Neuronal stem cell (in vitro differentiated cells): ENCODE data around the gene ZEB2.

Source experiments
- DNase-seq: peaks from one replicate; pipeline ENCODE4 v3.0.0-alpha.2; 2013; ENCODE audit warnings: low spot score
- H2AFZ ChIP-seq: one replicate; pipeline ENCODE4 v1.6.1; 2013; ENCODE audit warnings: mild to moderate bottlenecking, low read length, inconsistent platforms
- H2AK5ac ChIP-seq: 2 replicates; pipeline ENCODE4 v1.6.1; 2013; ENCODE audit warnings: low read depth, mild to moderate bottlenecking, inconsistent platforms, low read length, moderate library complexity, mixed read lengths
- H2BK120ac ChIP-seq: 2 replicates; pipeline ENCODE4 v1.6.1; 2013; ENCODE audit warnings: low read depth, mild to moderate bottlenecking, inconsistent platforms, low read length, moderate library complexity, mixed read lengths
- H2BK12ac ChIP-seq: one replicate; pipeline ENCODE4 v1.6.1; 2013; ENCODE audit warnings: low read length, inconsistent platforms
- H2BK15ac ChIP-seq: 2 replicates; pipeline ENCODE4 v1.6.1; 2013; ENCODE audit warnings: mild to moderate bottlenecking, low read length, inconsistent platforms, mixed read lengths
- H2BK5ac ChIP-seq: one replicate; pipeline ENCODE4 v1.6.1; 2013; ENCODE audit warnings: inconsistent platforms, mild to moderate bottlenecking, low read length, moderate library complexity
- H3K14ac ChIP-seq: one replicate; pipeline ENCODE4 v1.6.1; 2013; ENCODE audit warnings: low read length, inconsistent platforms
- H3K18ac ChIP-seq: 2 replicates; pipeline ENCODE4 v1.6.1; 2013; ENCODE audit warnings: low read length, inconsistent platforms
- H3K23ac ChIP-seq: 2 replicates; pipeline ENCODE4 v1.6.1; 2013; ENCODE audit warnings: low read depth, mild to moderate bottlenecking, mixed read lengths, low read length, inconsistent platforms; ENCODE audit not compliant: poor library complexity
- H3K27ac ChIP-seq: replicated peaks from 3 replicates; pipeline ENCODE4 v1.5.1; 2013; ENCODE audit warnings: low read length, inconsistent platforms
- H3K27me3 ChIP-seq, 3 experiments: 2 replicates each; pipeline ENCODE4 v1.6.1; 2013; ENCODE audit warnings: low read length in 3 of 3, mild to moderate bottlenecking in 2 of 3, inconsistent platforms in 1 of 3, low read depth in 1 of 3, mixed read lengths in 1 of 3, moderate library complexity in 1 of 3; ENCODE audit not compliant: control insufficient read depth in 3 of 3, insufficient read depth in 3 of 3
- H3K36me3 ChIP-seq, 2 donors: replicated peaks in 1 of 2; 2 replicates each; pipeline ENCODE4 v1.6.1; 2013; ENCODE audit warnings: low read length in 2 of 2; ENCODE audit not compliant: control insufficient read depth in 2 of 2, insufficient read depth in 2 of 2
- H3K4ac ChIP-seq: 2 replicates; pipeline ENCODE4 v1.6.1; 2013; ENCODE audit warnings: inconsistent platforms, mild to moderate bottlenecking, low read length, moderate library complexity
- H3K4me1 ChIP-seq, 2 donors: 1 replicate in 1 of 2; 2 replicates in 1 of 2; pipeline ENCODE4 v1.6.1; 2013; ENCODE audit warnings: low read length in 2 of 2, low read depth in 1 of 2; ENCODE audit not compliant: control insufficient read depth in 2 of 2, insufficient read depth in 1 of 2
- H3K4me2 ChIP-seq: one replicate; pipeline ENCODE4 v1.6.1; 2013; ENCODE audit warnings: mild to moderate bottlenecking, low read length, inconsistent platforms; ENCODE audit not compliant: insufficient read depth, poor library complexity, severe bottlenecking
- H3K4me3 ChIP-seq, 2 donors: 2 replicates each; pipeline ENCODE4 v1.5.1; 2013; ENCODE audit warnings: low read length in 2 of 2, mild to moderate bottlenecking in 2 of 2, inconsistent platforms in 1 of 2, moderate library complexity in 1 of 2
- H3K79me1 ChIP-seq: one replicate; pipeline ENCODE4 v1.6.1; 2013; ENCODE audit warnings: low read depth, mild to moderate bottlenecking, inconsistent platforms, low read length, moderate library complexity
- H3K9ac ChIP-seq: one replicate; pipeline ENCODE4 v1.6.1; 2013; ENCODE audit warnings: mild to moderate bottlenecking, low read depth, low read length, inconsistent platforms; ENCODE audit not compliant: poor library complexity
- H3K9me3 ChIP-seq, 2 donors: replicated peaks in 1 of 2; 2 replicates each; pipeline versions ENCODE3 to v1.6.1; 2013; ENCODE audit warnings: low read length in 2 of 2, mild to moderate bottlenecking in 2 of 2, inconsistent platforms in 1 of 2, low read depth in 1 of 2, mixed read lengths in 1 of 2, moderate library complexity in 1 of 2; ENCODE audit not compliant: control insufficient read depth in 2 of 2, insufficient read depth in 1 of 2
- H4K8ac ChIP-seq: one replicate; pipeline ENCODE4 v1.6.1; 2013; ENCODE audit warnings: low read depth, mild to moderate bottlenecking, inconsistent platforms, low read length, moderate library complexity
- H4K91ac ChIP-seq: one replicate; pipeline ENCODE4 v1.6.1; 2013; ENCODE audit warnings: low read length, low read depth, mild to moderate bottlenecking, inconsistent platforms; ENCODE audit not compliant: poor library complexity
- WGBS, 2 donors: extraction: QIAGEN DNeasy Blood & Tissue Kit; methylation state at CpG; one replicate each; pipeline ENCODE4 v1.1.7; 2013; ENCODE audit warnings: missing lambda C conversion rate in 2 of 2, mixed read lengths in 1 of 2; ENCODE audit not compliant: insufficient read length in 2 of 2, insufficient replicate concordance in 1 of 2; ENCODE audit errors: extremely low coverage in 2 of 2; 5-methylcytosine and 5-hydroxymethylcytosine counted together

ZEB2 gene

DNA sequence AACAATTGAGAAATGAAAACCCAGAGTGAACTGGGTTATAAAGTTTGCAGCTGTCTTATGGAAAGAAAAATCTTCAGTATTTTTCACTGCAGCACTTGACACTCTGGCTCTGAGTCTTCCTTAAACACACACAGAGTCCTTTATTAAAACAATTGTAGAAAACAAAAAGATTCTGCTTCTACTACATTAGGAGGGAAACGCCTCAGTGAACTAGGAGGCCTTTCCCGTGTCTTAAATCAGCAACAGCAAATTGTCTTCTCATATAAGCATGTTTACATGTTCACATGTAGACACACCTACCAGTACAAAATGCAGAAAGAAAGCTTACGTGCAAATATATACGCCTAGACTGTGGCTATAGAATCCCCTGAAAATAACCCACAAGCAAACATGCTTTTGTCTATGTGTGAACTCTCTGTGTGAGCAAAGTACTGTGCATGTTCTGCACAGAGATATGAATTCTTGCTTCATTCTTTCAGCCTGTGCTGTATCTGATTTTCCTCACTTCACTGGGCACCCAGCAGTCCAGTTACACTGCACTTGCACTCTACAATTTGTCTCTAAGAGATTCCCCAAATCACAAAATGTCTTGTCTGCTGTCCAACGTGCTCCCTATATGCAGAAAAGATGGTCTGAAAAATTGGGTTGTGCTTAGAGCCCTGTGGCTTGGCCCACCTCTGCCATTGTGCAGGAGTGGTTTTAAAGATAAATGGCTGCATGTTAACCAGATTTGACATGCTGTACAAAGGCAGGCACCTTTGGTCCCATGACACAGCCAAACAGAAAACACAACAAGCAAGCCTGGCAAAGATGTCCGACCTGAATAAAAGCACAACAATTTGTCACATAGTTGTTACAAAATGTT, 24.5 kb downstream of the ZEB2 start:
- no peak overlapping the region for H2BK120ac ChIP-seq
- H4K8ac ChIP-seq: no peak overlapping the region
- peaks cover 13 to 15% of the 10 kb centered on the region in 2 donors for H3K4me1 ChIP-seq
- H3K4me3 ChIP-seq: no peak overlapping the region
- no peak for DNase-seq
- no peak overlapping the region for H3K18ac ChIP-seq
- H2BK12ac ChIP-seq: no peak overlapping the region
- no peak overlapping the region for H3K14ac ChIP-seq
- no peak overlapping the region for H2AK5ac ChIP-seq
- peaks cover 2 to 90% of the 10 kb centered on the region in 2 donors for H3K36me3 ChIP-seq
- WGBS, 2 donors: no CpG with 5 or more reads among the region's 6 CpGs
- H4K91ac ChIP-seq: no peak overlapping the region
- no peak overlapping the region for H3K4ac ChIP-seq
- H3K27ac ChIP-seq: no peak overlapping the region
- no peaks in the 10 kb centered on the region for H3K27me3 ChIP-seq
- no peak overlapping the region for H2BK15ac ChIP-seq
- peaks cover 6% of the 10 kb centered on the region for H3K79me1 ChIP-seq
- H2BK5ac ChIP-seq: no peak overlapping the region
- H2AFZ ChIP-seq: no peak overlapping the region
- H3K4me2 ChIP-seq: no peak overlapping the region
- no peak overlapping the region for H3K23ac ChIP-seq
- peaks cover 0 to 5% of the 10 kb centered on the region in 2 donors for H3K9me3 ChIP-seq
- H3K9ac ChIP-seq: no peak overlapping the region

DNA sequence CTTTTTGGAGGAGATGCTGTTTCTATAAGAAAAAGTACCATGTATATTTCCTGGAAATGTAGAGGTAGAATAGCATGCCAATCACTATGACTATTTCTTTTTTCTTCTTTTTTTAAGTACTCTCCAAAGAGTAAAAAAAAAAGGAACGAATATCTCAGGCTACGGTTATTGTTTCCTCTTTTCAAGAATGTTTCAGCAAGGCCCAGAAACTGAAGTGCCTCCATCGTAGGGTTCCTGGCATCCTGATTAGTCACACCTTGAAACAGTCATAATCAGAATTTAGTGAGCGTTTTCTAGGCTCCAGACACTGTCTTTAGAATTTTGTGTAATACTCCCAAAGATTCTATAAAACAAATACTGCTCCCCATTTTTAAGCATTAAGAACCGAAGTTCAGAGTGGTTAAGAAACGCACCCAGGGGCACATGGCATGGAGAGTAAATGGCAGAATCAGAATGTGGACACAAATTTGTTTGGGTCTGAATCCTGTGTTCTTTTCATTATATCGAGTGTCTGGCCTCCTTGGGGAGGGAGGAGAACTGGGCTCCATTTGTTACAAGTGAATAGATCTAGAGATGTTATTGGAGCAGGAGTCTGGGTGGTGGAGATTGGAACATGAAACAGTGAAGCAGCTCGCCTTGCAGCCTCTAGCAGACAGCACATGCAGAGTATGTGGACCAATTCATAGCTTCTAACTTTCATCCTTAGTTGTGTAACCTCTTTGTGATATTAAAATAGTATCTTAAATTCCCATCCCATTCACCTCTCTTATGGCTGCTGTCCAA, 26.7 kb downstream of the ZEB2 start:
- Histone ChIP-seq H2BK5ac (no peak overlapping the region), H3K4me3 (no peak overlapping the region), H2AK5ac (no peak overlapping the region), H2BK12ac (no peak overlapping the region), H2AFZ (no peak overlapping the region), H3K27ac (no peak overlapping the region), H4K91ac (no peak overlapping the region), H2BK120ac (no peak overlapping the region), H4K8ac (no peak overlapping the region), H3K36me3 (peaks cover 2 to 87% of the 10 kb centered on the region in 2 donors), H3K18ac (no peak overlapping the region), H3K14ac (no peak overlapping the region), H3K27me3 (no peaks in the 10 kb centered on the region), H2BK15ac (no peak overlapping the region), H3K4me1 (peaks cover 13 to 15% of the 10 kb centered on the region in 2 donors), H3K23ac (no peak overlapping the region), H3K79me1 (peaks cover 6% of the 10 kb centered on the region), H3K9ac (no peak overlapping the region), H3K4ac (no peak overlapping the region), H3K4me2 (no peak overlapping the region), H3K9me3 (peaks cover 0 to 2% of the 10 kb centered on the region in 2 donors)
- no peak for DNase-seq
- WGBS, 2 donors: no CpG with 5 or more reads among the region's 8 CpGs

DNA sequence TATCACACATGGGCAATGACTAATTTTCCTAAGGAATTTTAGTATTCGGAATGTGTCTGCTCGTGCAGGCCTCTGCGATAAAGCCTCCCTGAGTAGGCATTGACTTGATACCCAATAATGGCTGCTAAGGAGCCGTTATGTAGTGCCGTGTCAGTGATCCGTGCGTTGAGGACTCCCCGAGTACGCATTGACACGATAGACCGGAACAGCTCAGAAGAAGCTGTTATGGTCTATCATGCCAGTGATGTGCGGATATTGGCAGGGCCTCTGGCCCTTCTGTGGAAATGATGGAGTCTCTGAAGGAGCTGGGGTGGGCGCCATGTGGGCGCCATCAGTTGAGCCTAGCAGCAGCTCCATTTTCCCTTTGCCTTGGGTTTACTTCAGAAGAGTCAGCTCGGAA, 29.1 kb downstream of the ZEB2 start:
- no CpG with 5 or more reads among the region's 15 CpGs for WGBS, 2 donors
- Histone ChIP-seq H2BK15ac (no peak overlapping the region), H3K18ac (no peak overlapping the region), H4K8ac (no peak overlapping the region), H2AK5ac (no peak overlapping the region), H3K4me3 (no peak overlapping the region), H3K27ac (no peak overlapping the region), H4K91ac (no peak overlapping the region), H3K36me3 (peaks cover 2 to 83% of the 10 kb centered on the region in 2 donors), H2BK5ac (no peak overlapping the region), H2BK12ac (no peak overlapping the region), H3K4me2 (no peak overlapping the region), H3K23ac (no peak overlapping the region), H3K9ac (no peak overlapping the region), H3K27me3 (no peaks in the 10 kb centered on the region), H2AFZ (no peak overlapping the region), H3K79me1 (peaks cover 6% of the 10 kb centered on the region), H3K4me1 (peaks cover 9% of the 10 kb centered on the region in 2 donors), H2BK120ac (no peak overlapping the region), H3K14ac (no peak overlapping the region), H3K9me3 (no peaks in the 10 kb centered on the region), H3K4ac (no peak overlapping the region)
- no peak for DNase-seq

DNA sequence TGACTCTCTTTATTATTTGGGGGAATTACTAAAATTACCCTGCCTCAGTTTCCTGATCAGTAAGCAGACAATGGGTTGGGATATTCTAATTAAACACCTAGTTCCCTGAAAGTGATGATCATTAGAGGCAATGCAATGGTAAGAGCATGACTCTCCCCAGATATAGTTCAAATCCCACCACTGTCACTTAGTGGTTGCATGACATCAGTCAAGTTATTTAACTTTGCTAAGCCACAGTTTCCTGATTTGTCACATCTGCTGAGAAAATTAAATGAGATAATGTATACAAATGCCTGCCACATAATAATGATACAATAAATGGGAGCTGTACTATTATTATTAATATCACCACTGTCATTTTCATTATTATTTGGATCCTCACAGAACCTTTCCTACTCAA, 29.9 kb downstream of the ZEB2 start:
- no peaks in the 10 kb centered on the region for H3K27me3 ChIP-seq
- H3K27ac ChIP-seq: no peak overlapping the region
- H3K4me2 ChIP-seq: no peak overlapping the region
- H3K14ac ChIP-seq: no peak overlapping the region
- peaks cover 4% of the 10 kb centered on the region for H3K79me1 ChIP-seq
- H2BK5ac ChIP-seq: no peak overlapping the region
- H3K4me3 ChIP-seq: no peak overlapping the region
- DNase-seq: no peak
- no peak overlapping the region for H4K91ac ChIP-seq
- peaks cover 2 to 83% of the 10 kb centered on the region in 2 donors for H3K36me3 ChIP-seq
- H3K9ac ChIP-seq: no peak overlapping the region
- H2BK12ac ChIP-seq: no peak overlapping the region
- peaks cover under 1 to 2% of the 10 kb centered on the region in 2 donors for H3K4me1 ChIP-seq
- no peak overlapping the region for H2AK5ac ChIP-seq
- H4K8ac ChIP-seq: no peak overlapping the region
- no peak overlapping the region for H2BK15ac ChIP-seq
- H3K23ac ChIP-seq: no peak overlapping the region
- H2AFZ ChIP-seq: no peak overlapping the region
- H2BK120ac ChIP-seq: no peak overlapping the region
- no peaks in the 10 kb centered on the region for H3K9me3 ChIP-seq
- H3K18ac ChIP-seq: no peak overlapping the region
- H3K4ac ChIP-seq: no peak overlapping the region
